NCI-H446 treated with DMSO at 0.1 percent for 48 hours (cell line): ENCODE data around the gene S100A14.

ENCODE experiments used
- DNase-seq: peaks from one replicate; lab custom pipeline; 2025; lab: John Stamatoyannopoulos, UW

S100A14 gene

GRCh38 chr1:153638261-153638660 lies 22.1 kb upstream of the S100A14 start:
- DNase-seq = no peak

GRCh38 chr1:153636312-153636711 lies 20.2 kb upstream of the S100A14 start:
- no peak for DNase-seq

- no peak for DNase-seq
Measured at GRCh38 chr1:153635872-153636271, 19.7 kb upstream of the S100A14 start.

DNA sequence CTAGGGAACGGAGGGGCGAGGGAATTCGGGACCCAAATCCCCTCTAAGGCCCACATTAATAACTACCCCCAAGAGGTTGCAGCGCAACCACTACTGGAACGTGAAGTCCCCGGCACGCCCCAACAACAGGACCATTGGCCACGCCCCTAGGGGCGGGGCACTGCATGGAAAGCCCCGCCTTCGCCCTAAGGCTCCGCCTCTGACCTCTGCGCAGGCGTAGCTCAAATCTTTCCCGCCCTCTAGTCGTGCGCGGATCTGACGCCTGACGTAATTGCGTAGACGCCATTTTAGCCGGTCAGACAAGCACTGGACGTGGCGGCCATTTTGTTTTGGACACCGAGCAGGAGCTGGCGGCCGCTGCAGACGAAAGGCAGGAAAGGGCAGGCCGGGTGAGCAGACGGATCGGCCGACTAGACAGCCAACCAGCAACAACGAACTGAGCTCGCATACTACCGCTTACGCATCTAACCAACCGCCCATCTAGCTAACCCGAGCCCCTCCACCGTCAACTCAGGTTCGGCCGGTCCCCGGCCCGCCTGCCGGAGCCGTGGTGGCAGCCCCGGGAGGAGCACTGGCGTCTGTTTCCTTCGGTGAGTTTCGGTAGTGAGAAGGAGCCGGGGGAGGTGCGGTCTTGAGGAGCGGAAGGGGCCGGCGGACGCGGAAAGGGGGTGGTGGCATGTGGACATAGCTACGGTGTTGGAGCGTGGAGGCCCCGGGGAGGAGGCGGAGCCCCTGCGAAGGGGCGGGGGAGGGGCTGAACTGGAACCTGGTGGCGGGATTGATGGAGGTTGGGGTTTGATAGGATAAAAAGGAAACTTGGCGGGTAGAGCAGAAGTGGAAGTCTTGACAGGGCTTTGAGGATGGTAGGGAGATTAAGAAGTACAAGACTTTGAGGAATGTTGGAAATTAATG lies 17.9 kb upstream of the S100A14 start, which contains the start of gene CHTOP:
Gene CHTOP, plus strand, starts transcription at position 313 of the 912 bp plus-strand sequence. CDS start 2,523 bp downstream, outside the sequence.
- DNase-seq = peak; percentile 96

- DNase-seq = no peak
Measured at GRCh38 chr1:153633161-153633753, 17.1 kb upstream of the S100A14 start.

DNA sequence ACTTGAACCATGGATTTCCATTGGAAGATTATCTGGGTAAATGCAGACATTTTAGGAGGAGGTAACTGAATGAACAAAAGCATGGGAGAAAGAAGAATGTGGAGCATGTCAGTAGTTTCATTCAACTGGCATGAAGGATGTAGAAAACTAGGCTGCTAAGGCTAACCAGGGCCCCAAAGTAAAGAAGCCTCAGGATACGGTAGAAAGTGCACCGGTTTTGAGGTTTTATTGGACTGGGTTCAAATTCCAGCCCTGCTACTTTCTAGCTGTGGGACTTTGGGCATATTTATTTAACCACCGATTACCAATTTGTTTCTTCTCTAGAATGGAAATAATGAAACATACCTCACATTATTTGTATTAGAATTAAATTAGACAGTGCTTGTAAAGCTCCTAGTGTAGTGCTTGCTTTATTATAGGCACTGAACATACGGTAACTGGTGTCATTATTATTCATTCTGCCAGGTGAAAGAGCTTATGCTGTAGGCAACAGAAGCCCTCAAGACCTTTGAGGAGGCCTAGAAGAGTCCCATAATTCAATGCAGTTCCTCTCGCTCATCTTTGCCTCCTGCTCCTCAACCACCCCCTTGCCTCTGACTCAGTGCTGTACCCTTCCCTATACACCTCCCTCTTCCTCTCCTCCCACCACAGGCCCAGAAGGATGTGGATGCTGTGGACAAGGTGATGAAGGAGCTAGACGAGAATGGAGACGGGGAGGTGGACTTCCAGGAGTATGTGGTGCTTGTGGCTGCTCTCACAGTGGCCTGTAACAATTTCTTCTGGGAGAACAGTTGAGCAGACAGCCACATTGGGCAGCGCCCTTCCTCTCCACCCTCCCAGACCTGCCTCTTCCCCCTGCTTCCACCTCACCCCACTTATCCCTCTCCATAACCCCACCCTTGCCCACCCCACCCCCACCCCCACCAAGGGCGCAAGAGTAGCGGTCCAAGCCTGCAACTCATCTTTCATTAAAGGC lies 15.2 kb upstream of the S100A14 start:
- DNase-seq = no peak

DNA sequence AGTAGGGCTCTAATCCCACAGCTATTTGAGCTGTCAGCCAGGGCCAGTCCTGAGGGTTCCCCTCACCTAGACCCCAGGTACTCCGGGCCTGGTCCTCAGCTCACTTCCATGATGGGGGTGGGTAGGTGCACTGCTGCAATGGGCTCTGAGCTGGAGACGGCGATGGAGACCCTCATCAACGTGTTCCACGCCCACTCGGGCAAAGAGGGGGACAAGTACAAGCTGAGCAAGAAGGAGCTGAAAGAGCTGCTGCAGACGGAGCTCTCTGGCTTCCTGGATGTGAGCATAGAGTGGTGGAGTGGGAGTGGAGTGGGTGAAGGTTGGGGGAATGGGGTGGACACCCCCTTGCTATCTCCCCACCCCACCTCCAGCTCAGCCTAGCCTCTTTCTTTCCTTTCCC lies 14.3 kb upstream of the S100A14 start:
- DNase-seq = no peak

- DNase-seq = no peak
Measured at GRCh38 chr1:153629971-153630370, 13.8 kb upstream of the S100A14 start.

DNA sequence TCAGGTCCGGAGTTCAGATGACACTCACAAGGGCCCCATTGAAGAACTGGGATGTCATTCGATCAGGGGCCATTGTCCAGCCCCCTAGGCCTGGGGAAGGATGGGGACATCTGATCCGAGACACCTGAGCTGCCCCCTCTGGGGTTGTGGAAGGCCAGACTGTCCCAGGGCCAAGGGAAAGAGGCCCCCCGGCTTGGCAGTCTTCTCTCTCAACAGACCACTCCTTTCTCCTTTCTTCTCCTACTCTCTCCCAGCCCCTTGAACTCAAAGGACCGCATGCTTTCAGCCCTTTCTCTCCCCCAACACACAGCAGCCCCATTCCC lies 13.2 kb upstream of the S100A14 start:
- no peak for DNase-seq

DNA sequence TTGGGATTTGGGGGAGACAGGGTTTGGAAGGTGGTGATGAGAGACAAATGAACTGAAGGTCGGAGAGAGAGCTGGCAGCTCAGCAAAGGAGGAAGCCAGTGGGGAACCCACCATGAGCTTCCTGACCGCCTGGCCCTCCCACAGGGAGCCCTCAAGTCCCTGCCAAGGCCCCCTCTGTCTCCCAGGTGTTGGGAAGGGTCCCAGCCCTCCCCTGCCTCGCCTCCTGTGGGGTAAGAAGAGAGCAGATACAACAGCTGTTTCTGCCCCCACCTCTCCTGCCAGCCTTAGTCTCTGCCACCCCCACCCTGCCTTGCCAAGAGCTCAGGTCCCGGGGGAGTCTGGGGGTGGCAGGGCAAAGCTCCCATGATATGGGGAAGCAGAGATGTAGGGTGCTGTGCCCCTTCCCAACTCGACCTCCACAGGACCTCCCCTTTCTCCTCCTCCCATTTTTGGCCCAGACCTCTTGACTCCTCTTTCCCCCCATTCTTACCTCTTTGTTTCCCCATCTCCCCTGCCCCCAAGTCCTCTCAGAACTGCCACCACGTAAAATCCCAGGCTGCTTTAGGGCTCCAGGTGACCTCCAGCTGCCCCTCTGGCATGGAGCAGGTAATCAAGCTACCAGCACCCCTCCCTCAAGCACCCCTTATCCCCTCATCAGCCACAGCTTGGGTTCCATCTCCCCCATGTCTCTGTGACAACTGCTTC lies 12.7 kb upstream of the S100A14 start:
- DNase-seq = no peak

GRCh38 chr1:153627715-153628626 lies 11.8 kb upstream of the S100A14 start, which contains the start of gene S100A1:
TSS of gene S100A1 (plus strand) at chr1:153628434. CDS start at chr1:153630522, 2,088 bp downstream.
- no peak for DNase-seq

GRCh38 chr1:153626904-153627714 lies 11.0 kb upstream of the S100A14 start, which contains the start of gene S100A13:
TSS of gene S100A13 (minus strand) at chr1:153627505. CDS start at chr1:153626472, 1,033 bp downstream.
- no peak for DNase-seq

- no peak for DNase-seq
Measured at GRCh38 chr1:153626477-153626903, 10.4 kb upstream of the S100A14 start.

DNA sequence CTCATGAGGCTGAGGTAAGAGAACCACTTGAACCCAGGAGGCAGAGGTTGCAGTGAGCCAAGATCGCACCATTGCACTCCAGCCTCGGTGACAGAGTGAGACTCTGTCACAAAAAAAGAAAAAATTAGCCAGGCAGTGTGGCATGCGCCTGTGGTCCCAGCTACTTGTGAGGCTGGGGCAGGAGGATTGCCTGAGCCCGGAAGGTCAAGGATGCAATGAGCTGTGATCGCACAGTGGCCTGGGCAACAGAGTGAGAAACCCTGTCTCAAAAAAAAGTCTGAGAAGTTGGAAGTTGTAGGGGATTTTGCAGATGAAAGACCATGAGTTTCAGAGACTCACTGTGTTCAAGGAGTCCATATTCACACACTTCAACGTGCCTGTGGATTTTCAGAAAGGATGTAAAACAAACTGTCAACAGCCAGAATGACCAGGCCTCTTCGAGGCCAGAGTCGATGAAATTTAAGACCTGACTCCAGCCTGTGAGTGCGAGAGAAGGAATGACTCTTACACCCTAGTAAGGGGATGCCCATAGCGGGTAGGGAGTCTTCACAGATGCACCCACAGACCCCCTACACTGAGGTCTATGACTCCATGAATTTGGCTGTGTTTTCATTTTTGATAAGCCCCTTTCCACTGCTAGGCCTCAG lies 9.0 kb upstream of the S100A14 start:
- no peak for DNase-seq

GRCh38 chr1:153623101-153623500 lies 7.0 kb upstream of the S100A14 start:
- no peak for DNase-seq

GRCh38 chr1:153619171-153619570 lies 3.0 kb upstream of the S100A14 start:
- DNase-seq = no peak

- DNase-seq = no peak
Measured at GRCh38 chr1:153617663-153618062, 1.5 kb upstream of the S100A14 start.

GRCh38 chr1:153616917-153617311 lies 789 bp upstream of the S100A14 start:
- DNase-seq = no peak

DNA sequence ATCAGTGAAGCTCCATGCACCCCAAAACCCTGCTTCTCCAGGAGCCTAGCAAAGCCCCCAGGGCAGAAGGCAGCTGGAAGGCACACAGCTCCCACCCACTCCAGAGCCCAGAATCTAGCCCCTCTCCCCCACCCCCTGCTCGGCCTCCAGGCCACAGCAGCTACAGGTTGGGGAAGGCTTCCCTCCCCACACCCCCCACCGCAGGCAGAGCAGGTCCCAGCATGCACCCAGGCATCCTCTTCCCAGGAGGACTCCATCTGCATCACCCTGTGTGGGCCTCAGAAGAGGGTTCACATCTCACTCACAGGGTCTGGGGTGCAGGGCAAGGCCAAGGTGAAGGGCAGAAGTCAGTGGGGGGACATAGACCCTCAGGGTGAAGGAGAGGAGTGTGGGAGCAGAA lies 719 bp downstream of the S100A14 start:
- no peak for DNase-seq
